HCT116 (cell line): ENCODE results near the gene MAML2. TPM values are rescaled to one million over a fixed set of nuclear protein-coding genes. Genes with fewer than 3 reads are reported as not detected.

Source experiments
- ATAC-seq: fragments of 200-7000 bp; cut with Tn5 transposase; 2 replicates; pipeline ENCODE4 v1.9.1; 2020; ENCODE audit warnings: mild to moderate bottlenecking, moderate library complexity
- BruUV-seq: library from RNA; stranded (reverse); fragments of 400-500 nt; replicated peaks from 2 replicates; lab custom pipeline; 2021; lab: Mats Ljungman, UMichigan
- CTCF ChIA-PET: fragments of 300-600 bp; sonication (Branson Sonifier 250); formaldehyde crosslinking; loops from one replicate; lab custom pipeline; 2021; ENCODE audit warnings: antibody characterized with exemption; lab: Charles Lee
- POLR2A ChIA-PET: fragments of 300-600, 350-600 bp; sonication (Branson Sonifier 250); formaldehyde crosslinking; loops from one replicate; lab custom pipeline; 2021; ENCODE audit warnings: antibody characterized with exemption; lab: Charles Lee
- RAD21 ChIA-PET, 2 experiments: fragments of 300-600 bp; sonication (Branson Sonifier 250); formaldehyde crosslinking; loops; one replicate each; lab custom pipeline; 2023; ENCODE audit warnings: low total read pairs in 2 of 2; ENCODE audit not compliant: uncharacterized antibody in 2 of 2, unreplicated experiment in 2 of 2, low non-redundant PET in 1 of 2; lab: Charles Lee
- DNase-seq: peaks from one replicate; pipeline ENCODE4 v3.0.0-alpha.2; 2010; ENCODE audit warnings: low read depth, low spot score
- H2AFZ ChIP-seq: fragments of 200-600 bp; shearing (Covaris generic), sonication (generic); 2 replicates; pipeline ENCODE4 v1.6.1; 2017; ENCODE audit warnings: low read depth, mixed run types, mixed read lengths, antibody characterized with exemption, low read length; ENCODE audit not compliant: poor library complexity, severe bottlenecking
- H3K27ac ChIP-seq: 2 replicates; pipeline ENCODE4 v1.5.1; 2012; ENCODE audit warnings: low read depth, low read length
- H3K27me3 ChIP-seq: fragments of 200-600 bp; sonication (generic); 2 replicates; pipeline ENCODE4 v1.6.1; 2016; ENCODE audit warnings: mixed run types, low read length, mixed read lengths; ENCODE audit not compliant: insufficient read depth
- H3K36me3 ChIP-seq, 2 experiments: fragments of 200-500 bp in 1 of 2; fragments of 200-600 bp in 1 of 2; sonication (Bioruptor generic) in 1 of 2; sonication (generic) in 1 of 2; 2 replicates each; pipeline versions ENCODE4 v1.5.1 to v1.6.1; 2014 to 2016; ENCODE audit warnings: low read length in 2 of 2, inconsistent platforms in 1 of 2, mixed read lengths in 1 of 2, mixed run types in 1 of 2; ENCODE audit not compliant: insufficient read depth in 2 of 2, control insufficient read depth in 1 of 2
- H3K4me1 ChIP-seq, 2 experiments: fragments of 200-600 bp in 1 of 2; sonication (generic) in 1 of 2; 2 replicates each; pipeline versions ENCODE4 v1.5.1 to v1.6.1; 2012 to 2017; ENCODE audit warnings: low read length in 2 of 2, inconsistent platforms in 1 of 2, mild to moderate bottlenecking in 1 of 2, mixed read lengths in 1 of 2, mixed run types in 1 of 2, moderate library complexity in 1 of 2; ENCODE audit not compliant: insufficient read depth in 2 of 2, control insufficient read depth in 1 of 2
- H3K4me2 ChIP-seq: fragments of 200-600 bp; sonication (generic); 2 replicates; pipeline ENCODE4 v1.6.1; 2017; ENCODE audit warnings: mixed run types, low read length, mixed read lengths
- H3K4me3 ChIP-seq, 2 experiments: fragments of 200-600 bp in 1 of 2; sonication (generic) in 1 of 2; replicated peaks in 1 of 2; 2 replicates each; pipeline ENCODE4 v1.5.1; 2011 to 2016; ENCODE audit warnings: low read length in 2 of 2, control low read depth in 1 of 2, low read depth in 1 of 2, mild to moderate bottlenecking in 1 of 2, mixed read lengths in 1 of 2, mixed run types in 1 of 2
- H3K79me2 ChIP-seq: fragments of 200-600 bp; sonication (generic); 2 replicates; pipeline ENCODE4 v1.6.1; 2017; ENCODE audit warnings: mild to moderate bottlenecking, mixed run types, low read length, moderate library complexity, mixed read lengths; ENCODE audit not compliant: insufficient read depth
- H3K9ac ChIP-seq: fragments of 200-600 bp; sonication (generic); 2 replicates; pipeline ENCODE4 v1.6.1; 2016; ENCODE audit warnings: low read length, mixed read lengths
- H3K9me2 ChIP-seq: fragments of 200-600 bp; sonication (generic), shearing (Covaris generic); 2 replicates; pipeline ENCODE4 v1.6.1; 2017; ENCODE audit warnings: mixed run types, mild to moderate bottlenecking, moderate library complexity; ENCODE audit not compliant: insufficient read depth
- H3K9me3 ChIP-seq, 2 experiments: fragments of 200-500 bp in 1 of 2; fragments of 200-600 bp in 1 of 2; sonication (Bioruptor generic) in 1 of 2; sonication (generic) in 1 of 2; 2 replicates each; pipeline ENCODE4 v1.6.1; 2014 to 2017; ENCODE audit warnings: low read length in 2 of 2, mixed read lengths in 2 of 2, inconsistent platforms in 1 of 2, low read depth in 1 of 2, mild to moderate bottlenecking in 1 of 2, mixed run types in 1 of 2, moderate library complexity in 1 of 2; ENCODE audit not compliant: control insufficient read depth in 1 of 2, insufficient read depth in 1 of 2
- H4K20me1 ChIP-seq: fragments of 200-600 bp; sonication (generic), shearing (Covaris generic); 2 replicates; pipeline ENCODE4 v1.6.1; 2017; ENCODE audit warnings: mixed run types, mild to moderate bottlenecking, moderate library complexity; ENCODE audit not compliant: insufficient read depth
- CBX3 ChIP-seq: IDR thresholded peaks from 2 replicates; pipeline ENCODE4 v1.6.1; 2012; ENCODE audit warnings: low read depth
- CEBPB ChIP-seq: IDR thresholded peaks from 2 replicates; pipeline ENCODE4 v1.6.1; 2012; ENCODE audit warnings: low read depth
- CTCF ChIP-seq, 3 experiments: fragments of 200-600 bp in 1 of 3; sonication (generic) in 1 of 3; IDR thresholded peaks in 2 of 3; conservative IDR thresholded peaks in 1 of 3; 2 replicates each; pipeline ENCODE4 v1.5.1; 2012 to 2017; ENCODE audit warnings: low read depth in 2 of 3, low read length in 2 of 3, antibody characterized with exemption in 1 of 3, borderline replicate concordance in 1 of 3, control low read depth in 1 of 3, mild to moderate bottlenecking in 1 of 3, mixed read lengths in 1 of 3, mixed run types in 1 of 3, moderate library complexity in 1 of 3; ENCODE audit not compliant: insufficient read depth in 1 of 3
- FOSL1 ChIP-seq: IDR thresholded peaks from 2 replicates; pipeline ENCODE4 v1.6.1; 2012; ENCODE audit warnings: low read depth
- POLR2AphosphoS5 ChIP-seq: IDR thresholded peaks from 2 replicates; pipeline ENCODE4 v1.6.1; 2011; ENCODE audit warnings: mild to moderate bottlenecking, low read depth, low read length, moderate library complexity
- RAD21 ChIP-seq: IDR thresholded peaks from 2 replicates; pipeline ENCODE4 v1.6.1; 2012; ENCODE audit warnings: low read depth, mild to moderate bottlenecking
- REST ChIP-seq: IDR thresholded peaks from 2 replicates; pipeline ENCODE4 v1.6.1; 2012; ENCODE audit warnings: low read depth
- SP1 ChIP-seq: IDR thresholded peaks from 2 replicates; pipeline ENCODE4 v1.6.1; 2012; ENCODE audit warnings: low read depth
- TCF7L2 ChIP-seq: IDR thresholded peaks from 2 replicates; pipeline ENCODE4 v1.7.0; 2011; ENCODE audit warnings: borderline replicate concordance, inconsistent platforms; ENCODE audit not compliant: insufficient read depth, insufficient read length; ENCODE audit errors: extremely low read depth
- YY1 ChIP-seq: IDR thresholded peaks from 2 replicates; pipeline ENCODE4 v1.6.1; 2011; ENCODE audit warnings: low read length, low read depth, moderate library complexity, mild to moderate bottlenecking; ENCODE audit not compliant: insufficient replicate concordance; ENCODE audit errors: extremely low read depth
- ZBTB33 ChIP-seq: IDR thresholded peaks from 2 replicates; pipeline ENCODE4 v1.6.1; 2011; ENCODE audit warnings: mild to moderate bottlenecking, low read length, moderate library complexity; ENCODE audit not compliant: insufficient replicate concordance; ENCODE audit errors: extremely low read depth
- ZFX ChIP-seq: fragments of 450-650 bp; IDR thresholded peaks from 2 replicates; pipeline ENCODE4 v1.6.1; 2017
- intact Hi-C: fragments of 100-400 bp; cut with micrococcal nuclease; formaldehyde crosslinking; loops from 2 replicates; pipeline ENCODE4 v1.10.0; 2022
- total RNA-seq: library from RNA; stranded (reverse); gene quantifications from one replicate; pipeline ENCODE4 v1.2.1, GENCODE V29; 2021; ENCODE audit not compliant: unreplicated experiment

The MAML2 gene
- total RNA-seq, 1 experiment from 2014 or later, result 2.6 TPM

DNA sequence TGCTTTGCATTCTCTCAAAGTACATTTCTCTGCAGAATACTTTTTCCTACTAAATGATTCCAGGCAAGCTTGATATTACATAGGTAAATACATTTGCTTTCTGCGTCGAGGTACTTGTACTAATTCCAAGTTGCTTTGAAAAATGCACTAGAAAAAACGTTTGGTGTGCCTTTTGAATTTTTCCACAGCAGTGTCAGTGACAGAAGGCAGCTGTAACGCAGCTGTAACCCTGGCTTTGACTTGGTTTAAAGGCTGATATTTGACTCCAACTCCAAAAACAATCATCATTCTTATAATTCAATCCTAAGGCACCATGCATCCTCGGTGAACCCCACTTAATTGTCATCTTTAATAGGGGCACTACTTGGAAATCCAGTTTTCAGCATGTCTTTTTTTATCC, 125.0 kb downstream of the MAML2 start:
- RAD21 ChIA-PET, result no interaction called here
- no peaks in the 10 kb centered on the region for H3K36me3 ChIP-seq
- no peak for DNase-seq
- peaks cover under 1% of the 10 kb centered on the region in 2 experiments; a peak in 3 of 4 replicates for H3K4me1 ChIP-seq
- POLR2A ChIA-PET, result no interaction called here
- H3K4me2 ChIP-seq, result no peak overlapping the region
- H4K20me1 ChIP-seq, result no peaks in the 10 kb centered on the region
- no peak for ATAC-seq
- H3K9me2 ChIP-seq, result no peaks in the 10 kb centered on the region
- BruUV-seq, result no TSS peak
- no peak overlapping the region for H3K27ac ChIP-seq
- H3K4me3 ChIP-seq, result no peak overlapping the region
- TF ChIP-seq POLR2AphosphoS5, result no peak
- TF ChIP-seq YY1, result no peak
- no peak for TF ChIP-seq RAD21
- no peak for TF ChIP-seq TCF7L2
- TF ChIP-seq CBX3, result no peak
- CTCF ChIA-PET, result no interaction called here
- no peaks in the 10 kb centered on the region for H3K9me3 ChIP-seq
- H2AFZ ChIP-seq, result no peak overlapping the region
- intact Hi-C loops, result no loop called here
- H3K79me2 ChIP-seq, result no peaks in the 10 kb centered on the region
- H3K9ac ChIP-seq, result no peak overlapping the region
- no peaks in the 10 kb centered on the region for H3K27me3 ChIP-seq

- Histone ChIP-seq H3K9ac (no peak overlapping the region), H3K9me3 (no peaks in the 10 kb centered on the region), H3K4me2 (no peak overlapping the region), H4K20me1 (no peaks in the 10 kb centered on the region), H3K36me3 (no peaks in the 10 kb centered on the region), H3K27me3 (no peaks in the 10 kb centered on the region), H2AFZ (no peak overlapping the region), H3K9me2 (no peaks in the 10 kb centered on the region), H3K4me1 (peaks cover 8 to 9% of the 10 kb centered on the region in 2 experiments), H3K27ac (no peak overlapping the region), H3K79me2 (no peaks in the 10 kb centered on the region), H3K4me3 (no peak overlapping the region)
- DNase-seq (no peak), ATAC-seq (no peak)
- BruUV-seq, result no TSS peak
- ChIA-PET POLR2A (no interaction called here), RAD21 (no interaction called here), CTCF (no interaction called here)
- intact Hi-C loops, result no loop called here
- TF ChIP-seq REST (no peak), CTCF (IDR thresholded peaks at IDR 0.05 in 2 of 3, conservative IDR thresholded peaks at IDR 0.05 in 1 of 3; ENCODE audit: borderline replicate concordance in 1 of 3, insufficient read depth in 1 of 3, low read depth in 2 of 3, low read length in 2 of 3) (no peak), SP1 (no peak), ZBTB33 (no peak), CBX3 (no peak), FOSL1 (no peak), YY1 (no peak), TCF7L2 (no peak), ZFX (no peak), CEBPB (no peak)
These were observed 125.8 kb downstream of the MAML2 start for GRCh38 chr11:96217206-96217605.
